Ascending aorta (tissue), 2 donors: ENCODE data around the gene SGCG. TPM values are rescaled to one million over a fixed set of nuclear protein-coding genes. Genes with fewer than 3 reads are reported as not detected.
"Not testable (repeated sequence)": the region's sequence is repeated elsewhere in the genome, so short reads cannot be mapped to it uniquely, and the experiment has no call there.

Experiments used
- DNase-seq, 2 donors: peaks; one replicate each; pipeline ENCODE4 v3.0.0-alpha.2; 2019; ENCODE audit warnings: low spot score in 2 of 2
- H3K27ac ChIP-seq, 2 donors: fragments of 200-600 bp; sonication (generic); one replicate each; pipeline ENCODE4 v1.5.1; 2016 to 2017; ENCODE audit warnings: mild to moderate bottlenecking in 1 of 2
- H3K27me3 ChIP-seq: fragments of 200-600 bp; sonication (generic); one replicate; pipeline ENCODE4 v1.5.1; 2017
- H3K36me3 ChIP-seq, 2 donors: fragments of 200-600 bp; sonication (generic); one replicate each; pipeline ENCODE4 v1.5.1; 2016
- H3K4me1 ChIP-seq, 2 donors: fragments of 200-600 bp; sonication (generic); one replicate each; pipeline ENCODE4 v1.5.1; 2016 to 2017; ENCODE audit warnings: mild to moderate bottlenecking in 1 of 2
- H3K4me3 ChIP-seq, 2 donors: fragments of 200-600 bp; sonication (generic); one replicate each; pipeline ENCODE4 v1.5.1; 2016 to 2017; ENCODE audit warnings: mild to moderate bottlenecking in 1 of 2
- H3K9me3 ChIP-seq, 2 donors: fragments of 200-600 bp; sonication (generic); one replicate each; pipeline ENCODE4 v1.5.1; 2016
- CTCF ChIP-seq, 3 experiments: fragments of 200-600 bp in 2 of 3; fragments of 450-650 bp in 1 of 3; sonication (generic) in 2 of 3; IDR thresholded peaks; one replicate each; pipeline ENCODE4 v1.5.1; 2016 to 2019; ENCODE audit warnings: antibody characterized with exemption in 3 of 3, mild to moderate bottlenecking in 1 of 3, moderate library complexity in 1 of 3
- intact Hi-C: fragments of 100-400 bp; cut with DNase I; formaldehyde crosslinking; loops from one replicate; pipeline ENCODE4 v1.15.1; 2023
- total RNA-seq: library from RNA; depleted of rRNA; stranded (reverse); fragments of >200 nt; gene quantifications from one replicate; pipeline ENCODE4 v1.1.0, GENCODE V29; 2016

The SGCG gene
- total RNA-seq, 1 donor from 2014 or later = not detected

GRCh38 chr13:23212671-23213070 is 31.9 kb downstream of the SGCG start:
- intact Hi-C loops = no loop called here
- no peaks in the 10 kb centered on the region for H3K4me1 ChIP-seq

GRCh38 chr13:23231241-23231640 is 50.5 kb downstream of the SGCG start:
- Histone ChIP-seq H3K9me3 (no peaks in the 10 kb centered on the region), H3K27ac (no peak overlapping the region), H3K27me3 (no peaks in the 10 kb centered on the region), H3K4me3 (no peak overlapping the region), H3K4me1 (no peaks in the 10 kb centered on the region), H3K36me3 (no peaks in the 10 kb centered on the region)
- no peak for TF ChIP-seq CTCF (IDR thresholded peaks at IDR 0.05)
- DNase-seq = no peak
- intact Hi-C loops = no loop called here

More at GRCh38 chr13:23212671-23213070, 31.9 kb downstream of the SGCG start:
- peaks cover 0 to 2% of the 10 kb centered on the region in 2 donors for H3K9me3 ChIP-seq
- H3K36me3 ChIP-seq = no peaks in the 10 kb centered on the region
- no peaks in the 10 kb centered on the region for H3K27me3 ChIP-seq
- H3K27ac ChIP-seq = no peak overlapping the region
- no peak for TF ChIP-seq CTCF (IDR thresholded peaks at IDR 0.05)
- H3K4me3 ChIP-seq = no peak overlapping the region
- no peak for DNase-seq

- H3K4me3 ChIP-seq = no peak overlapping the region
Measured at GRCh38 chr13:23235994-23236393, 55.2 kb downstream of the SGCG start.

GRCh38 chr13:23243066-23243465 is 62.3 kb downstream of the SGCG start:
- no peak for DNase-seq
- intact Hi-C loops = no loop called here
- Histone ChIP-seq H3K9me3 (no peaks in the 10 kb centered on the region), H3K36me3 (no peaks in the 10 kb centered on the region), H3K27me3 (no peaks in the 10 kb centered on the region), H3K4me3 (no peak overlapping the region), H3K27ac (no peak overlapping the region), H3K4me1 (no peaks in the 10 kb centered on the region)
- TF ChIP-seq CTCF (IDR thresholded peaks at IDR 0.05) = no peak

More at GRCh38 chr13:23235994-23236393, 55.2 kb downstream of the SGCG start:
- Histone ChIP-seq H3K4me1 (no peaks in the 10 kb centered on the region), H3K27ac (no peak overlapping the region), H3K27me3 (no peaks in the 10 kb centered on the region), H3K36me3 (no peaks in the 10 kb centered on the region), H3K9me3 (no peaks in the 10 kb centered on the region)
- no peak for TF ChIP-seq CTCF (IDR thresholded peaks at IDR 0.05)
- intact Hi-C loops = no loop called here
- DNase-seq = no peak

- H3K4me3 ChIP-seq, H3K4me1 ChIP-seq, H3K27ac ChIP-seq, H3K36me3 ChIP-seq, H3K27me3 ChIP-seq, DNase-seq, H3K9me3 ChIP-seq, intact Hi-C loops: not testable (repeated sequence)
Measured at GRCh38 chr13:23248410-23248809, 67.6 kb downstream of the SGCG start.

- no peak for TF ChIP-seq CTCF (IDR thresholded peaks at IDR 0.05)
- intact Hi-C loops = no loop called here
Measured at GRCh38 chr13:23254506-23254905, 73.7 kb downstream of the SGCG start.

More at GRCh38 chr13:23254506-23254905, 73.7 kb downstream of the SGCG start:
- H3K4me3 ChIP-seq = no peak overlapping the region
- no peak for DNase-seq
- no peak overlapping the region for H3K27ac ChIP-seq
- no peaks in the 10 kb centered on the region for H3K36me3 ChIP-seq
- H3K9me3 ChIP-seq = no peaks in the 10 kb centered on the region
- no peaks in the 10 kb centered on the region for H3K27me3 ChIP-seq
- H3K4me1 ChIP-seq = no peaks in the 10 kb centered on the region
